IMR-90 (cell line): ENCODE measurements around the gene APOL3. TPM values are rescaled to one million over a fixed set of nuclear protein-coding genes. Genes with fewer than 3 reads are reported as not detected.
A peak's percentile ranks its signal among the peaks of the same experiment; 100 is the strongest.

Experiments
- ATAC-seq: fragments of 200-7000 bp; cut with Tn5 transposase; 2 replicates; pipeline ENCODE4 v1.9.1; 2020; ENCODE audit warnings: low read depth, mild to moderate bottlenecking, moderate library complexity
- BruUV-seq: library from RNA; stranded (reverse); fragments of 400-500 nt; replicated peaks from 2 replicates; lab custom pipeline; 2021; lab: Mats Ljungman, UMichigan
- CTCF ChIA-PET: fragments of 300-600 bp; formaldehyde crosslinking; extraction: SDS; loops from one replicate; lab custom pipeline; 2021; ENCODE audit warnings: antibody characterized with exemption; lab: Yijun Ruan, JAX
- POLR2A ChIA-PET: fragments of 300-600 bp; sonication (Branson Sonifier 250); formaldehyde crosslinking; loops from one replicate; lab custom pipeline; 2022; ENCODE audit warnings: antibody characterized with exemption; ENCODE audit not compliant: unreplicated experiment; lab: Charles Lee
- DNase-seq: peaks from one replicate; pipeline ENCODE4 v3.0.0; 2013
- H2AFZ ChIP-seq: replicated peaks from 2 replicates; pipeline ENCODE3; 2013; ENCODE audit warnings: low read length, mild to moderate bottlenecking; ENCODE audit not compliant: poor library complexity
- H2AK5ac ChIP-seq: 2 replicates; pipeline ENCODE4 v1.6.1; 2013; ENCODE audit warnings: low read depth, low read length, inconsistent platforms
- H2AK9ac ChIP-seq: replicated peaks from 2 replicates; pipeline ENCODE3; 2013; ENCODE audit warnings: mild to moderate bottlenecking, low read depth, low read length, moderate library complexity; ENCODE audit not compliant: poor library complexity
- H2BK120ac ChIP-seq: 2 replicates; pipeline ENCODE4 v1.6.1; 2013; ENCODE audit warnings: low read depth, low read length, inconsistent platforms
- H2BK15ac ChIP-seq: 3 replicates; pipeline ENCODE4 v1.6.1; 2013; ENCODE audit warnings: low read depth, low read length, inconsistent platforms
- H2BK20ac ChIP-seq: 2 replicates; pipeline ENCODE4 v1.6.1; 2013; ENCODE audit warnings: low read depth, mild to moderate bottlenecking, inconsistent platforms, low read length, moderate library complexity
- H2BK5ac ChIP-seq: 2 replicates; pipeline ENCODE4 v1.6.1; 2013; ENCODE audit warnings: mild to moderate bottlenecking, low read depth, low read length, inconsistent platforms; ENCODE audit not compliant: poor library complexity, severe bottlenecking
- H3K14ac ChIP-seq: replicated peaks from 2 replicates; pipeline ENCODE4 v1.6.1; 2013; ENCODE audit warnings: low read depth, low read length, inconsistent platforms
- H3K18ac ChIP-seq: 2 replicates; pipeline ENCODE4 v1.6.1; 2013; ENCODE audit warnings: low read depth, low read length, control low read depth
- H3K23ac ChIP-seq: 2 replicates; pipeline ENCODE4 v1.6.1; 2013; ENCODE audit warnings: low read depth, low read length, inconsistent platforms
- H3K27ac ChIP-seq: 2 replicates; pipeline ENCODE4 v1.5.1; 2013; ENCODE audit warnings: mild to moderate bottlenecking, control low read depth, low read length; ENCODE audit not compliant: insufficient read depth
- H3K27me3 ChIP-seq: 2 replicates; pipeline ENCODE4 v1.6.1; 2013; ENCODE audit warnings: low read length; ENCODE audit not compliant: control insufficient read depth, insufficient read depth
- H3K36me3 ChIP-seq: 2 replicates; pipeline ENCODE4 v1.6.1; 2013; ENCODE audit warnings: low read length, mixed read lengths; ENCODE audit not compliant: control insufficient read depth, insufficient read depth
- H3K4ac ChIP-seq: 2 replicates; pipeline ENCODE4 v1.6.1; 2013; ENCODE audit warnings: low read depth, low read length, inconsistent platforms
- H3K4me1 ChIP-seq: 2 replicates; pipeline ENCODE4 v1.6.1; 2013; ENCODE audit warnings: low read length, mixed read lengths; ENCODE audit not compliant: control insufficient read depth, insufficient read depth
- H3K4me2 ChIP-seq: 2 replicates; pipeline ENCODE4 v1.6.1; 2013; ENCODE audit warnings: low read depth, mild to moderate bottlenecking, control low read depth, low read length, moderate library complexity
- H3K4me3 ChIP-seq: 2 replicates; pipeline ENCODE4 v1.5.1; 2013; ENCODE audit warnings: low read depth, mild to moderate bottlenecking, control low read depth, low read length, moderate library complexity; ENCODE audit not compliant: insufficient read depth
- H3K56ac ChIP-seq: 2 replicates; pipeline ENCODE4 v1.6.1; 2013; ENCODE audit warnings: low read length, inconsistent platforms; ENCODE audit not compliant: insufficient read depth; ENCODE audit errors: extremely low read depth
- H3K79me1 ChIP-seq, 2 experiments: 2 replicates each; pipeline ENCODE4 v1.6.1; 2013; ENCODE audit warnings: low read length in 2 of 2, inconsistent platforms in 1 of 2, low read depth in 1 of 2
- H3K9ac ChIP-seq: 2 replicates; pipeline ENCODE4 v1.6.1; 2013; ENCODE audit warnings: low read depth, low read length, control low read depth
- H3K9me1 ChIP-seq: 2 replicates; pipeline ENCODE4 v1.6.1; 2013; ENCODE audit warnings: low read length, inconsistent platforms; ENCODE audit not compliant: insufficient read depth
- H3K9me3 ChIP-seq: 2 replicates; pipeline ENCODE4 v1.6.1; 2013; ENCODE audit warnings: low read length; ENCODE audit not compliant: control insufficient read depth, insufficient read depth
- H4K20me1 ChIP-seq: 2 replicates; pipeline ENCODE4 v1.6.1; 2013; ENCODE audit warnings: low read length, inconsistent platforms; ENCODE audit not compliant: insufficient read depth
- H4K5ac ChIP-seq: 2 replicates; pipeline ENCODE4 v1.6.1; 2013; ENCODE audit warnings: mild to moderate bottlenecking, low read depth, low read length, control low read depth
- H4K8ac ChIP-seq, 2 experiments: 2 replicates each; pipeline ENCODE4 v1.6.1; 2013; ENCODE audit warnings: low read depth in 2 of 2, low read length in 2 of 2, control low read depth in 1 of 2, inconsistent platforms in 1 of 2
- H4K91ac ChIP-seq: 2 replicates; pipeline ENCODE4 v1.6.1; 2013; ENCODE audit warnings: low read depth, low read length, inconsistent platforms; ENCODE audit not compliant: insufficient read depth
- BHLHE40 ChIP-seq: fragments of 150-350 bp; IDR thresholded peaks from 2 replicates; pipeline ENCODE4 v1.6.1; 2016; ENCODE audit warnings: mild to moderate bottlenecking, low read depth, low read length
- CEBPB ChIP-seq: IDR thresholded peaks from 2 replicates; pipeline ENCODE4 v1.6.1; 2012; ENCODE audit warnings: low read depth, low read length, improper control_type of control experiment
- CHD1 ChIP-seq: IDR thresholded peaks from 2 replicates; pipeline ENCODE4 v1.6.1; 2012; ENCODE audit warnings: low read depth, low read length, improper control_type of control experiment
- CTCF ChIP-seq: conservative IDR thresholded peaks from 2 replicates; pipeline ENCODE4 v1.5.1; 2012; ENCODE audit warnings: mild to moderate bottlenecking, low read depth, low read length, improper control_type of control experiment
- ELK1 ChIP-seq: fragments of 150-350 bp; IDR thresholded peaks from 2 replicates; pipeline ENCODE4 v1.6.1; 2016; ENCODE audit warnings: low read depth, mild to moderate bottlenecking, low read length, moderate library complexity, borderline replicate concordance
- FOS ChIP-seq: fragments of 150-350 bp; IDR thresholded peaks from 2 replicates; pipeline ENCODE4 v1.6.1; 2016; ENCODE audit warnings: low read depth, low read length
- MAFK ChIP-seq: IDR thresholded peaks from 2 replicates; pipeline ENCODE4 v1.6.1; 2012; ENCODE audit warnings: low read depth, low read length, improper control_type of control experiment
- MAZ ChIP-seq: IDR thresholded peaks from 2 replicates; pipeline ENCODE4 v1.6.1; 2012; ENCODE audit warnings: low read depth, mild to moderate bottlenecking, low read length, improper control_type of control experiment, moderate library complexity, borderline replicate concordance
- MXI1 ChIP-seq: IDR thresholded peaks from 2 replicates; pipeline ENCODE4 v1.6.1; 2012; ENCODE audit warnings: low read depth, mild to moderate bottlenecking, low read length, moderate library complexity, borderline replicate concordance
- NFE2L2 ChIP-seq: fragments of 150-350 bp; IDR thresholded peaks from 2 replicates; pipeline ENCODE4 v1.6.1; 2016; ENCODE audit warnings: low read depth, mild to moderate bottlenecking, low read length
- POLR2A ChIP-seq: IDR thresholded peaks from 2 replicates; pipeline ENCODE4 v1.6.1; 2012; ENCODE audit warnings: mild to moderate bottlenecking, low read depth, low read length
- RAD21 ChIP-seq: IDR thresholded peaks from 2 replicates; pipeline ENCODE4 v1.6.1; 2012; ENCODE audit warnings: low read length, improper control_type of control experiment
- RCOR1 ChIP-seq: IDR thresholded peaks from 2 replicates; pipeline ENCODE4 v1.6.1; 2012; ENCODE audit warnings: mild to moderate bottlenecking, low read length, improper control_type of control experiment; ENCODE audit not compliant: insufficient replicate concordance
- RFX5 ChIP-seq: IDR thresholded peaks from 2 replicates; pipeline ENCODE4 v1.8.0; 2012; ENCODE audit warnings: low read depth, mild to moderate bottlenecking, low read length, moderate library complexity
- SMC3 ChIP-seq: fragments of 150-350 bp; IDR thresholded peaks from 2 replicates; pipeline ENCODE4 v1.6.1; 2016; ENCODE audit warnings: low read depth, mild to moderate bottlenecking, antibody characterized with exemption, low read length, moderate library complexity
- USF2 ChIP-seq: fragments of 150-350 bp; IDR thresholded peaks from 2 replicates; pipeline ENCODE4 v1.6.1; 2017; ENCODE audit warnings: mild to moderate bottlenecking, antibody characterized with exemption, low read length, low read depth
- WGBS, 2 experiments: methylation state at CpG; one replicate each; pipeline versions ENCODE4 v1.1.5 to v1.1.7; 2013; ENCODE audit warnings: missing lambda C conversion rate in 2 of 2; ENCODE audit not compliant: insufficient read length in 1 of 2; ENCODE audit errors: extremely low coverage in 2 of 2; 5-methylcytosine and 5-hydroxymethylcytosine counted together
- dilution Hi-C: fragments of 300-500 bp; cut with HindIII; formaldehyde crosslinking; loops from one replicate; pipeline ENCODE4 v1.14.3; 2018; ENCODE audit warnings: low sequenced_read_pairs; ENCODE audit not compliant: unreplicated experiment
- in situ Hi-C: fragments of 300-500 bp; cut with MboI; formaldehyde crosslinking; loops from 3 replicates; pipeline ENCODE4 v1.14.3; 2019; ENCODE audit warnings: low sequenced_read_pairs, inconsistent platforms, mixed read lengths
- intact Hi-C: fragments of 100-400 bp; cut with micrococcal nuclease; formaldehyde crosslinking; loops from 2 replicates; pipeline ENCODE4 v1.10.0; 2022
- polyA plus RNA-seq, 3 experiments: library from polyadenylated mRNA; depleted of rRNA; stranded (reverse); fragments of >200 nt; gene quantifications; 2 replicates each; pipeline ENCODE4 v1.2.3, GENCODE V29; 2012; ENCODE audit warnings: low replicate concordance in 1 of 3
- total RNA-seq: library from RNA; depleted of rRNA; stranded (reverse); fragments of >200 nt; gene quantifications from 2 replicates; pipeline ENCODE4 v1.2.3, GENCODE V29; 2012

Gene APOL3
- total and polyA plus RNA-seq, 2 of the 4 experiments (the other 2 are of a cell fraction), result 1.4 to 2.3 TPM

- Histone ChIP-seq H2AFZ (peak overlapping the region; percentile 82), H4K91ac (no peak overlapping the region), H3K4me2 (no peak overlapping the region), H3K9me3 (no peaks in the 10 kb centered on the region), H3K4ac (no peak overlapping the region), H2BK5ac (no peak overlapping the region), H3K18ac (no peak overlapping the region), H4K8ac (no peak overlapping the region), H3K56ac (no peak overlapping the region), H3K36me3 (no peaks in the 10 kb centered on the region), H2AK5ac (no peak overlapping the region), H2AK9ac (peak overlapping the region; percentile 9), H4K20me1 (no peaks in the 10 kb centered on the region), H3K4me3 (no peak overlapping the region), H3K9ac (no peak overlapping the region), H3K9me1 (no peaks in the 10 kb centered on the region), H4K5ac (no peak overlapping the region), H2BK20ac (no peak overlapping the region), H3K79me1 (no peaks in the 10 kb centered on the region), H2BK15ac (no peak overlapping the region), H3K14ac (no peak overlapping the region), H3K23ac (no peak overlapping the region), H3K27me3 (no peaks in the 10 kb centered on the region; the same call in 1 of the 2 replicates), H3K27ac (no peak overlapping the region), H2BK120ac (no peak overlapping the region), H3K4me1 (no peaks in the 10 kb centered on the region)
- no TSS peak for BruUV-seq
- in situ Hi-C loops, result no loop called here
- peak; percentile 17 for ATAC-seq
- POLR2A ChIA-PET, result interaction anchor here (0.6 kb wide), 1 partner anchor 655 kb away, joined by 7 read pairs; no protein-coding TSS in a partner anchor
- intact Hi-C loops, result no loop called here
- dilution Hi-C loops, result no loop called here
- no peak for DNase-seq
- TF ChIP-seq CHD1 (no peak), BHLHE40 (no peak), FOS (no peak), CTCF (no peak), RAD21 (no peak), RCOR1 (no peak), CEBPB (no peak), MXI1 (no peak), USF2 (no peak), NFE2L2 (no peak), MAFK (no peak), RFX5 (no peak), ELK1 (no peak), MAZ (no peak), POLR2A (no peak), SMC3 (no peak)
- no CpG with 5 or more reads among the region's 15 CpGs for WGBS, 2 experiments
- CTCF ChIA-PET, result no interaction called here
Observed at GRCh38 chr22:36110306-36110881, 50.2 kb downstream of the APOL3 start.
